Measurements from ENCODE around the gene CCDC3. TPM values are rescaled to one million over a fixed set of nuclear protein-coding genes. Genes with fewer than 3 reads are reported as not detected.

CCDC3 gene
- total and polyA plus RNA-seq, 2 of the 4 experiments (the other 2 are of a cell fraction) = 0.29 to 0.36 TPM

GRCh38 chr10:13043520-13043919 is 42.0 kb upstream of the CCDC3 start:
- Histone ChIP-seq H3K4me3 (ENCODE audit: insufficient read depth, low read depth, low read length) (no peak overlapping the region), H4K91ac (ENCODE audit: insufficient read depth, low read depth, low read length) (no peak overlapping the region), H3K9me3 (ENCODE audit: control insufficient read depth, insufficient read depth, low read length) (no peaks in the 10 kb centered on the region), H4K5ac (ENCODE audit: low read depth, low read length) (no peak overlapping the region), H2BK15ac (ENCODE audit: low read depth, low read length) (no peak overlapping the region), H3K36me3 (ENCODE audit: control insufficient read depth, insufficient read depth, low read length) (no peaks in the 10 kb centered on the region), H3K18ac (ENCODE audit: low read depth, low read length) (no peak overlapping the region), H3K14ac (replicated peaks; ENCODE audit: low read depth, low read length) (no peak overlapping the region), H2AFZ (replicated peaks; ENCODE audit: low read length, poor library complexity) (no peak overlapping the region), H4K8ac (ENCODE audit: low read depth in 2 of 2, low read length in 2 of 2) (no peak overlapping the region), H4K20me1 (ENCODE audit: insufficient read depth, low read length) (no peaks in the 10 kb centered on the region), H3K23ac (ENCODE audit: low read depth, low read length) (no peak overlapping the region), H2AK5ac (ENCODE audit: low read depth, low read length) (no peak overlapping the region), H3K56ac (ENCODE audit: extremely low read depth, insufficient read depth, low read length) (no peak overlapping the region), H3K4ac (ENCODE audit: low read depth, low read length) (no peak overlapping the region), H2BK20ac (ENCODE audit: low read depth, low read length) (no peak overlapping the region), H3K4me2 (ENCODE audit: low read depth, low read length) (no peak overlapping the region), H3K79me1 (ENCODE audit: low read depth in 1 of 2, low read length in 2 of 2) (no peaks in the 10 kb centered on the region), H3K27ac (ENCODE audit: insufficient read depth, low read length) (no peak overlapping the region), H2BK120ac (ENCODE audit: low read depth, low read length) (no peak overlapping the region), H3K9ac (ENCODE audit: low read depth, low read length) (no peak overlapping the region), H3K4me1 (ENCODE audit: control insufficient read depth, insufficient read depth, low read length) (no peaks in the 10 kb centered on the region), H3K9me1 (ENCODE audit: insufficient read depth, low read length) (no peaks in the 10 kb centered on the region), H3K27me3 (ENCODE audit: control insufficient read depth, insufficient read depth, low read length) (peaks cover 11% of the 10 kb centered on the region), H2AK9ac (replicated peaks; ENCODE audit: low read depth, low read length, poor library complexity) (no peak overlapping the region), H2BK5ac (ENCODE audit: low read depth, low read length, poor library complexity, severe bottlenecking) (no peak overlapping the region)
- ChIA-PET CTCF (no interaction called here), POLR2A (ENCODE audit: unreplicated experiment) (no interaction called here)
- no CpG with 5 or more reads among the region's 2 CpGs for WGBS, 2 experiments (ENCODE audit: extremely low coverage in 2 of 2, insufficient read length in 1 of 2)
- ATAC-seq (ENCODE audit: low read depth) (no peak), DNase-seq (no peak)
- in situ Hi-C loops (cut with MboI; ENCODE audit: low sequenced_read_pairs) (no loop called here), intact Hi-C loops (cut with micrococcal nuclease) (no loop called here), dilution Hi-C loops (cut with HindIII; ENCODE audit: low sequenced_read_pairs, unreplicated experiment) (no loop called here)
- BruUV-seq (replicated peaks) = no TSS peak
- no peak for TF ChIP-seq CEBPB (IDR thresholded peaks at IDR 0.05; ENCODE audit: low read depth, low read length)
- no peak for TF ChIP-seq ELK1 (IDR thresholded peaks at IDR 0.05; ENCODE audit: borderline replicate concordance, low read depth, low read length)
- no peak for TF ChIP-seq RFX5 (IDR thresholded peaks at IDR 0.05; ENCODE audit: low read depth, low read length)
- TF ChIP-seq CHD1 (IDR thresholded peaks at IDR 0.05; ENCODE audit: low read depth, low read length) = no peak
- TF ChIP-seq MAZ (IDR thresholded peaks at IDR 0.05; ENCODE audit: borderline replicate concordance, low read depth, low read length) = no peak
- no peak for TF ChIP-seq SMC3 (IDR thresholded peaks at IDR 0.05; ENCODE audit: low read depth, low read length)
- no peak for TF ChIP-seq USF2 (IDR thresholded peaks at IDR 0.05; ENCODE audit: low read depth, low read length)
- no peak for TF ChIP-seq BHLHE40 (IDR thresholded peaks at IDR 0.05; ENCODE audit: low read depth, low read length)
- no peak for TF ChIP-seq NFE2L2 (IDR thresholded peaks at IDR 0.05; ENCODE audit: low read depth, low read length)
- no peak for TF ChIP-seq MXI1 (IDR thresholded peaks at IDR 0.05; ENCODE audit: borderline replicate concordance, low read depth, low read length)
